WI38 (cell line): ENCODE results near the gene SETBP1.

Experiments
- H3K4me3 ChIP-seq: 2 replicates; pipeline ENCODE4 v1.5.1; 2011; ENCODE audit warnings: low read depth, mild to moderate bottlenecking, control low read depth, low read length
- CTCF ChIP-seq: IDR thresholded peaks from 2 replicates; pipeline ENCODE4 v1.5.1; 2012; ENCODE audit warnings: low read depth, mild to moderate bottlenecking, control low read depth, low read length

The SETBP1 gene

DNA sequence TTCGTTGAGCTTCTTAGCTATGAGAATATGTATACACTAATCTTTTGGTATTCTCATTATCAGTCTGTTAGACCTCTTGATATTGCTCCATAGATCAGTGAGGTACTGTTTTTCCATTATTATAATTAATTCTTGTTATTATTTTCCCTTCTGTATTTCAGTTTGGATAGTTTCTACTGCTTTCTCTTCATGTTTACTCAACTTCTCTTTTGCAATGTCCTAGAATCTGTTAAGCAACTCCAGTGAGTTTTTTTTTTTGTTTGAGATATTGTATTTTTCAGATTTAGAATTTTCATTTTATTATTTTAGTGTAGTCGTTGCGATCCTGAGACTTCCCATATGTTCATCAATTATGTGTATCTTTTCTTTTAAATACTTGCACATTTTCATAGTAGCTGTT lies 260.8 kb downstream of the SETBP1 start:
- no peak overlapping the region for H3K4me3 ChIP-seq
- no peak for TF ChIP-seq CTCF

DNA sequence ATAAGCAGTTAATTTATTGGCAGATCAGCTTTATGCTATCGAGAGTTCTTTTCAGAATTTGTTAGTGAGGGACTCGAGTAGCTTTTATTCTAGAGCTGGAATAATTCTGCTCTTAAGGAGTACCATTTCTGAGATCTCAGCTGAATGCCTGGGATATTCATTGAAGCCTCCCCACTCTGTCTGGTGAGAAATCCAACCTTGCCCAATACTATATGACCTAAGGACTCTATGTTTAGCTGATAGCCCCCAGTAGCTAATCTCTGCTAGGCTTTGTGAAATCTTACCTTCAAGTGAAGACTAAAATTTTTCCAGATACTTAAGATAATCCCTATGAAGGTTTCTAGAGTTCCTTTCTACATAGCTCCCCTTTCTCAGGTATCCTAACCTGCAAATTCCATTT lies 261.4 kb downstream of the SETBP1 start:
- no peak for TF ChIP-seq CTCF

GRCh38 chr18:44943311-44943881 lies 262.7 kb downstream of the SETBP1 start:
- H3K4me3 ChIP-seq = no peak overlapping the region
- TF ChIP-seq CTCF = no peak

More for the DNA sequence above, 261.4 kb downstream of the SETBP1 start:
- no peak overlapping the region for H3K4me3 ChIP-seq

DNA sequence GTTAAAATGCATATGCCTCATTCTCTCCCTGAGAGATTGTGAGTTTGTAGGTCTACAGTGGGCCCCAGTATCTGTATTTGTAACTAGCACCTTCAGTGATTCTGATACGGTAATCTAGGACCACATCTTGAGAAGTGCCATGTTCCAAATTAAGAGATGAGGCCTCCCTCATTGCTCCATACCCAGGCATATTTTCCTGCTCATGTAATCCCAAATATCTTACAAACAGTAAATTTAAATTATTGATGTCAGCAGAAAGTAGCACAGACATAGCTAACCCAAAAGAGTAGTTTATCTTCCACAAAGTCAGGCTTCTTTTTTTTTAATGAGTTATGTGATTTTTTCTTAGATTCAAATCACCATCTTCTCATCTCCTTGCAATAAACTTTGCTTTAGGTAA lies 263.8 kb downstream of the SETBP1 start:
- TF ChIP-seq CTCF = no peak
- no peak overlapping the region for H3K4me3 ChIP-seq

- H3K4me3 ChIP-seq = no peak overlapping the region
- TF ChIP-seq CTCF = no peak
These were observed 265.3 kb downstream of the SETBP1 start for GRCh38 chr18:44945888-44946401.

- TF ChIP-seq CTCF = no peak
- no peak overlapping the region for H3K4me3 ChIP-seq
These were observed 265.9 kb downstream of the SETBP1 start for GRCh38 chr18:44946529-44947113.

DNA sequence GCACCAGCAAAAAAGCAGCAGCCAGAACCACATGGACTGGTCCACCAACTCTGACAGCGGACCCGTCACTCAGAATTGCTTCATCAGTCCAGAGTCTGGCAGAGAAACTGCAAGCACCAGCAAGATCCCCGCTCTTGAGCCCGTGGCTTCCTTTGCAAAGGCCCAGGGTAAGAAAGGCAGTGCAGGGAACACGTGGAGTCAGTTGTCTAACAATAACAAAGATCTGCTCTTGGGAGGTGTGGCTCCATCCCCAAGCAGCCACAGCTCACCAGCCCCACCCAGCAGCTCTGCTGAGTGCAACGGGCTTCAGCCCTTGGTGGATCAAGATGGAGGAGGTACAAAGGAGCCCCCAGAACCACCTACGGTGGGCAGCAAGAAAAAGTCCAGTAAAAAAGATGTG lies 269.3 kb downstream of the SETBP1 start:
- TF ChIP-seq CTCF = no peak

More for the DNA sequence above, 269.3 kb downstream of the SETBP1 start:
- H3K4me3 ChIP-seq = no peak overlapping the region
